GM04503 (cell line): ENCODE measurements around the gene COL24A1.

ENCODE experiments used
- DNase-seq: peaks from one replicate; pipeline ENCODE4 v3.0.0-alpha.2; 2012; ENCODE audit warnings: low read depth

COL24A1 gene

GRCh38 chr1:86156566-86157455 lies at the start of gene COL24A1:
Gene COL24A1, minus strand, starts transcription at chr1:86156772. Its CDS starts 376 bp downstream, at chr1:86156396.
- DNase-seq = no peak

- DNase-seq = no peak
These were observed 49.2 kb upstream of the COL24A1 start for GRCh38 chr1:86205741-86206140.

- no peak for DNase-seq
These were observed 46.2 kb upstream of the COL24A1 start for GRCh38 chr1:86202552-86203340.

- no peak for DNase-seq
These were observed 44.7 kb upstream of the COL24A1 start for GRCh38 chr1:86201311-86201710.

- no peak for DNase-seq
These were observed 44.3 kb upstream of the COL24A1 start for GRCh38 chr1:86200901-86201300.

GRCh38 chr1:86197206-86197855 lies 40.8 kb upstream of the COL24A1 start:
- DNase-seq = peak; percentile 3

GRCh38 chr1:86195281-86195680 lies 38.7 kb upstream of the COL24A1 start:
- no peak for DNase-seq

GRCh38 chr1:86194491-86195034 lies 38.0 kb upstream of the COL24A1 start:
- no peak for DNase-seq

- no peak for DNase-seq
These were observed 35.8 kb upstream of the COL24A1 start for GRCh38 chr1:86192417-86192816.

GRCh38 chr1:86191958-86192357 lies 35.4 kb upstream of the COL24A1 start:
- DNase-seq = no peak

GRCh38 chr1:86190873-86191272 lies 34.3 kb upstream of the COL24A1 start:
- DNase-seq = no peak

GRCh38 chr1:86184426-86184825 lies 27.9 kb upstream of the COL24A1 start:
- DNase-seq = no peak

GRCh38 chr1:86183810-86184209 lies 27.2 kb upstream of the COL24A1 start:
- no peak for DNase-seq

- no peak for DNase-seq
These were observed 19.7 kb upstream of the COL24A1 start for GRCh38 chr1:86176226-86176625.

GRCh38 chr1:86175756-86176155 lies 19.2 kb upstream of the COL24A1 start:
- DNase-seq = no peak

- no peak for DNase-seq
These were observed 13.1 kb upstream of the COL24A1 start for GRCh38 chr1:86169625-86170024.

GRCh38 chr1:86159800-86160199 lies 3.2 kb upstream of the COL24A1 start:
- no peak for DNase-seq

- no peak for DNase-seq
These were observed 586 bp downstream of the COL24A1 start for GRCh38 chr1:86155807-86156565.

- no peak for DNase-seq
These were observed 1.3 kb downstream of the COL24A1 start for GRCh38 chr1:86155051-86155806.

GRCh38 chr1:86154571-86155050 lies 2.0 kb downstream of the COL24A1 start:
- peak; percentile 43 for DNase-seq

GRCh38 chr1:86153836-86154235 lies 2.7 kb downstream of the COL24A1 start:
- DNase-seq = no peak
